CD14-positive monocyte (primary cell): ENCODE measurements around the gene IL19. TPM values are rescaled to one million over a fixed set of nuclear protein-coding genes. Genes with fewer than 3 reads are reported as not detected.
A peak's percentile ranks its signal among the peaks of the same experiment; 100 is the strongest.

ENCODE experiments used
- DNase-seq, 3 donors: peaks; one replicate each; pipeline ENCODE4 v3.0.0-alpha.2; 2011 to 2022
- H2AFZ ChIP-seq: 2 replicates; pipeline ENCODE4 v1.6.0; 2012; ENCODE audit warnings: mild to moderate bottlenecking, low read depth, low read length, inconsistent platforms; ENCODE audit not compliant: insufficient read depth, poor library complexity, severe bottlenecking
- H3K27ac ChIP-seq, 2 donors: 1 replicate in 1 of 2; 2 replicates in 1 of 2; pipeline ENCODE4 v1.5.1; 2012 to 2013; ENCODE audit warnings: low read length in 2 of 2, control low read depth in 1 of 2, inconsistent platforms in 1 of 2, low read depth in 1 of 2, mild to moderate bottlenecking in 1 of 2
- H3K27me3 ChIP-seq, 2 donors: one replicate each; pipeline versions ENCODE4 v1.6.0 to v1.6.1; 2011 to 2013; ENCODE audit warnings: low read length in 2 of 2; ENCODE audit not compliant: control insufficient read depth in 2 of 2, insufficient read depth in 2 of 2
- H3K36me3 ChIP-seq, 2 donors: replicated peaks in 1 of 2; 1 replicate in 1 of 2; 2 replicates in 1 of 2; pipeline versions ENCODE4 v1.5.1 to v1.6.1; 2012 to 2013; ENCODE audit warnings: low read length in 2 of 2, control low read depth in 1 of 2, inconsistent platforms in 1 of 2, mild to moderate bottlenecking in 1 of 2; ENCODE audit not compliant: insufficient read depth in 2 of 2, control insufficient read depth in 1 of 2
- H3K4me1 ChIP-seq, 2 donors: 1 replicate in 1 of 2; 2 replicates in 1 of 2; pipeline versions ENCODE4 v1.5.1 to v1.6.1; 2012 to 2013; ENCODE audit warnings: low read length in 2 of 2, control low read depth in 1 of 2, inconsistent platforms in 1 of 2, mild to moderate bottlenecking in 1 of 2, moderate library complexity in 1 of 2; ENCODE audit not compliant: insufficient read depth in 2 of 2, control insufficient read depth in 1 of 2
- H3K4me2 ChIP-seq: replicated peaks from 2 replicates; pipeline ENCODE3; 2012; ENCODE audit warnings: low read length, moderate library complexity, mild to moderate bottlenecking; ENCODE audit not compliant: poor library complexity, severe bottlenecking; ENCODE audit errors: extremely low read depth
- H3K4me3 ChIP-seq, 3 experiments: fragments of 200-600 bp in 1 of 3; sonication (generic) in 1 of 3; replicated peaks in 1 of 3; 1 replicate in 2 of 3; 2 replicates in 1 of 3; pipeline ENCODE4 v1.5.1; 2011 to 2013; ENCODE audit warnings: low read length in 3 of 3, mild to moderate bottlenecking in 3 of 3, control low read depth in 2 of 3, low read depth in 2 of 3, inconsistent platforms in 1 of 3, moderate library complexity in 1 of 3
- H3K79me2 ChIP-seq: 2 replicates; pipeline ENCODE4 v1.6.0; 2012; ENCODE audit warnings: mild to moderate bottlenecking, control low read depth, inconsistent platforms, low read length, moderate library complexity; ENCODE audit not compliant: insufficient read depth
- H3K9ac ChIP-seq: 2 replicates; pipeline ENCODE4 v1.6.0; 2017; ENCODE audit warnings: low read length, mild to moderate bottlenecking; ENCODE audit not compliant: insufficient read depth, poor library complexity, severe bottlenecking
- H3K9me3 ChIP-seq, 2 donors: replicated peaks in 1 of 2; 1 replicate in 1 of 2; 2 replicates in 1 of 2; pipeline versions ENCODE4 v1.5.1 to v1.6.1; 2012 to 2013; ENCODE audit warnings: low read length in 2 of 2, control low read depth in 1 of 2; ENCODE audit not compliant: control insufficient read depth in 1 of 2, insufficient read depth in 1 of 2
- H4K20me1 ChIP-seq: 2 replicates; pipeline ENCODE4 v1.6.0; 2012; ENCODE audit warnings: mild to moderate bottlenecking, low read length, control low read depth, moderate library complexity; ENCODE audit not compliant: insufficient read depth
- H3K27ac Mint-ChIP-seq, 7 donors: one replicate each; pipeline ENCODE4 v1.8.0; 2020; ENCODE audit warnings: mild to moderate bottlenecking in 7 of 7, mixed read lengths in 7 of 7, moderate library complexity in 6 of 7, inconsistent platforms in 2 of 7
- H3K27me3 Mint-ChIP-seq, 3 donors: one replicate each; pipeline ENCODE4 v1.8.0; 2021 to 2022; ENCODE audit warnings: low read depth in 3 of 3, mild to moderate bottlenecking in 3 of 3, mixed read lengths in 3 of 3, moderate library complexity in 3 of 3, inconsistent platforms in 1 of 3
- H3K36me3 Mint-ChIP-seq, 2 donors: one replicate each; pipeline ENCODE4 v1.8.0; 2020; ENCODE audit warnings: mixed read lengths in 2 of 2, inconsistent platforms in 1 of 2, mild to moderate bottlenecking in 1 of 2
- H3K4me1 Mint-ChIP-seq: one replicate; pipeline ENCODE4 v1.8.0; 2020; ENCODE audit warnings: mild to moderate bottlenecking, mixed read lengths
- H3K4me3 Mint-ChIP-seq, 2 donors: one replicate each; pipeline ENCODE4 v1.8.0; 2020; ENCODE audit warnings: mild to moderate bottlenecking in 2 of 2, mixed read lengths in 2 of 2, moderate library complexity in 1 of 2
- H3K9me3 Mint-ChIP-seq, 7 donors: one replicate each; pipeline ENCODE4 v1.8.0; 2020 to 2022; ENCODE audit warnings: mixed read lengths in 7 of 7, mild to moderate bottlenecking in 6 of 7, moderate library complexity in 6 of 7, inconsistent platforms in 2 of 7
- CTCF ChIP-seq: fragments of 200-600 bp; IDR thresholded peaks from one replicate; pipeline ENCODE4 v1.8.0; 2022; ENCODE audit warnings: antibody characterized with exemption, mild to moderate bottlenecking
- WGBS: methylation state at CpG from one replicate; pipeline ENCODE4 v1.1.5; 2013; ENCODE audit warnings: missing lambda C conversion rate; ENCODE audit not compliant: insufficient coverage; 5-methylcytosine and 5-hydroxymethylcytosine counted together
- intact Hi-C, 2 donors: fragments of 100-400 bp; cut with micrococcal nuclease; formaldehyde crosslinking; loops; one replicate each; pipeline versions ENCODE4 v1.15.0 to v1.15.1; 2023
- polyA plus RNA-seq, 3 donors: library from polyadenylated mRNA; depleted of rRNA in 1 of 3; unstranded in 2 of 3; stranded (reverse) in 1 of 3; fragments of 300-500 nt in 2 of 3; fragments of >200 nt in 1 of 3; fragmentation: Illumina TruSeq in 2 of 3; gene quantifications; 1 replicate in 2 of 3; 2 replicates in 1 of 3; pipeline ENCODE4 v1.2.3, GENCODE V29; 2012 to 2021

Gene IL19
- polyA plus RNA-seq, 3 donors: 0.41 TPM; not detected in 2

- intact Hi-C loops: loop anchor here in 1 of 2 donors (10.0 kb wide), 1 partner anchor 190 kb away; no protein-coding TSS in a partner anchor
- Histone ChIP-seq H3K36me3 (no peaks in the 10 kb centered on the region), H3K9ac (no peak overlapping the region), H3K27ac (no peak overlapping the region), H3K4me2 (no peak overlapping the region), H3K4me3 (no peak overlapping the region), H3K79me2 (no peaks in the 10 kb centered on the region), H4K20me1 (no peaks in the 10 kb centered on the region), H3K4me1 (peaks cover 0 to 4% of the 10 kb centered on the region in 2 donors), H3K9me3 (peaks cover 8 to 15% of the 10 kb centered on the region in 2 donors), H3K27me3 (no peaks in the 10 kb centered on the region), H2AFZ (no peak overlapping the region)
- Mint-ChIP-seq H3K27ac (peak overlapping the region in 3 of 7 donors; percentile 17 to 79 (median 77)), H3K36me3 (peaks cover 0 to 2% of the 10 kb centered on the region in 2 donors), H3K9me3 (peaks cover 8 to 20% (median 15%) of the 10 kb centered on the region in 7 donors), H3K4me1 (peaks cover 10% of the 10 kb centered on the region), H3K4me3 (no peak overlapping the region), H3K27me3 (peaks cover 0 to 2% (median 0%) of the 10 kb centered on the region in 3 donors)
- peak in 1 of 3 donors; percentile 31 for DNase-seq
- no CpG with 5 or more reads among the region's 2 CpGs for WGBS
- no peak for TF ChIP-seq CTCF
Measured at GRCh38 chr1:206814716-206815341, 44.3 kb downstream of the IL19 start.

- peaks cover 0 to 2% (median 0%) of the 10 kb centered on the region in 3 donors for H3K27me3 Mint-ChIP-seq
- H3K27ac Mint-ChIP-seq: peak overlapping the region in 2 of 7 donors; percentile 22 to 67
- DNase-seq: no peak
- H3K4me3 ChIP-seq: no peak overlapping the region
- H3K27me3 ChIP-seq: no peaks in the 10 kb centered on the region
- H3K36me3 Mint-ChIP-seq: peaks cover 0 to 2% of the 10 kb centered on the region in 2 donors
- H4K20me1 ChIP-seq: no peaks in the 10 kb centered on the region
- intact Hi-C loops: loop anchor here in 1 of 2 donors (10.0 kb wide), 1 partner anchor 192 kb away; no protein-coding TSS in a partner anchor
- H3K9ac ChIP-seq: no peak overlapping the region
- H3K9me3 Mint-ChIP-seq: peaks cover 8 to 17% (median 15%) of the 10 kb centered on the region in 7 donors
- TF ChIP-seq CTCF: no peak
- H3K27ac ChIP-seq: no peak overlapping the region
- no peak overlapping the region for H3K4me3 Mint-ChIP-seq
- H3K9me3 ChIP-seq: peaks cover 8 to 15% of the 10 kb centered on the region in 2 donors
- H2AFZ ChIP-seq: no peak overlapping the region
- 0% methylated on average over 1 of the region's 4 CpGs for WGBS
- peaks cover 0 to 4% of the 10 kb centered on the region in 2 donors for H3K4me1 ChIP-seq
- H3K4me1 Mint-ChIP-seq: peaks cover 16% of the 10 kb centered on the region
- no peaks in the 10 kb centered on the region for H3K36me3 ChIP-seq
- H3K79me2 ChIP-seq: no peaks in the 10 kb centered on the region
- H3K4me2 ChIP-seq: no peak overlapping the region
Measured at GRCh38 chr1:206816390-206817287, 46.1 kb downstream of the IL19 start.
